HCT116 (cell line): Measurements from ENCODE around the gene DNM3. TPM values are rescaled to one million over a fixed set of nuclear protein-coding genes. Genes with fewer than 3 reads are reported as not detected.

Experiments used
- ATAC-seq: fragments of 200-7000 bp; cut with Tn5 transposase; 2 replicates; pipeline ENCODE4 v1.9.1; 2020; ENCODE audit warnings: mild to moderate bottlenecking, moderate library complexity
- BruUV-seq: library from RNA; stranded (reverse); fragments of 400-500 nt; replicated peaks from 2 replicates; lab custom pipeline; 2021; lab: Mats Ljungman, UMichigan
- CTCF ChIA-PET: fragments of 300-600 bp; sonication (Branson Sonifier 250); formaldehyde crosslinking; loops from one replicate; lab custom pipeline; 2021; ENCODE audit warnings: antibody characterized with exemption; lab: Charles Lee
- POLR2A ChIA-PET: fragments of 300-600, 350-600 bp; sonication (Branson Sonifier 250); formaldehyde crosslinking; loops from one replicate; lab custom pipeline; 2021; ENCODE audit warnings: antibody characterized with exemption; lab: Charles Lee
- RAD21 ChIA-PET, 2 experiments: fragments of 300-600 bp; sonication (Branson Sonifier 250); formaldehyde crosslinking; loops; one replicate each; lab custom pipeline; 2023; ENCODE audit warnings: low total read pairs in 2 of 2; ENCODE audit not compliant: uncharacterized antibody in 2 of 2, unreplicated experiment in 2 of 2, low non-redundant PET in 1 of 2; lab: Charles Lee
- DNase-seq: peaks from one replicate; pipeline ENCODE4 v3.0.0-alpha.2; 2010; ENCODE audit warnings: low read depth, low spot score
- H2AFZ ChIP-seq: fragments of 200-600 bp; shearing (Covaris generic), sonication (generic); 2 replicates; pipeline ENCODE4 v1.6.1; 2017; ENCODE audit warnings: low read depth, mixed run types, mixed read lengths, antibody characterized with exemption, low read length; ENCODE audit not compliant: poor library complexity, severe bottlenecking
- H3K27ac ChIP-seq: 2 replicates; pipeline ENCODE4 v1.5.1; 2012; ENCODE audit warnings: low read depth, low read length
- H3K27me3 ChIP-seq: fragments of 200-600 bp; sonication (generic); 2 replicates; pipeline ENCODE4 v1.6.1; 2016; ENCODE audit warnings: mixed run types, low read length, mixed read lengths; ENCODE audit not compliant: insufficient read depth
- H3K36me3 ChIP-seq, 2 experiments: fragments of 200-500 bp in 1 of 2; fragments of 200-600 bp in 1 of 2; sonication (Bioruptor generic) in 1 of 2; sonication (generic) in 1 of 2; 2 replicates each; pipeline versions ENCODE4 v1.5.1 to v1.6.1; 2014 to 2016; ENCODE audit warnings: low read length in 2 of 2, inconsistent platforms in 1 of 2, mixed read lengths in 1 of 2, mixed run types in 1 of 2; ENCODE audit not compliant: insufficient read depth in 2 of 2, control insufficient read depth in 1 of 2
- H3K4me1 ChIP-seq, 2 experiments: fragments of 200-600 bp in 1 of 2; sonication (generic) in 1 of 2; 2 replicates each; pipeline versions ENCODE4 v1.5.1 to v1.6.1; 2012 to 2017; ENCODE audit warnings: low read length in 2 of 2, inconsistent platforms in 1 of 2, mild to moderate bottlenecking in 1 of 2, mixed read lengths in 1 of 2, mixed run types in 1 of 2, moderate library complexity in 1 of 2; ENCODE audit not compliant: insufficient read depth in 2 of 2, control insufficient read depth in 1 of 2
- H3K4me2 ChIP-seq: fragments of 200-600 bp; sonication (generic); 2 replicates; pipeline ENCODE4 v1.6.1; 2017; ENCODE audit warnings: mixed run types, low read length, mixed read lengths
- H3K4me3 ChIP-seq, 2 experiments: fragments of 200-600 bp in 1 of 2; sonication (generic) in 1 of 2; replicated peaks in 1 of 2; 2 replicates each; pipeline ENCODE4 v1.5.1; 2011 to 2016; ENCODE audit warnings: low read length in 2 of 2, control low read depth in 1 of 2, low read depth in 1 of 2, mild to moderate bottlenecking in 1 of 2, mixed read lengths in 1 of 2, mixed run types in 1 of 2
- H3K79me2 ChIP-seq: fragments of 200-600 bp; sonication (generic); 2 replicates; pipeline ENCODE4 v1.6.1; 2017; ENCODE audit warnings: mild to moderate bottlenecking, mixed run types, low read length, moderate library complexity, mixed read lengths; ENCODE audit not compliant: insufficient read depth
- H3K9ac ChIP-seq: fragments of 200-600 bp; sonication (generic); 2 replicates; pipeline ENCODE4 v1.6.1; 2016; ENCODE audit warnings: low read length, mixed read lengths
- H3K9me2 ChIP-seq: fragments of 200-600 bp; sonication (generic), shearing (Covaris generic); 2 replicates; pipeline ENCODE4 v1.6.1; 2017; ENCODE audit warnings: mixed run types, mild to moderate bottlenecking, moderate library complexity; ENCODE audit not compliant: insufficient read depth
- H3K9me3 ChIP-seq, 2 experiments: fragments of 200-500 bp in 1 of 2; fragments of 200-600 bp in 1 of 2; sonication (Bioruptor generic) in 1 of 2; sonication (generic) in 1 of 2; 2 replicates each; pipeline ENCODE4 v1.6.1; 2014 to 2017; ENCODE audit warnings: low read length in 2 of 2, mixed read lengths in 2 of 2, inconsistent platforms in 1 of 2, low read depth in 1 of 2, mild to moderate bottlenecking in 1 of 2, mixed run types in 1 of 2, moderate library complexity in 1 of 2; ENCODE audit not compliant: control insufficient read depth in 1 of 2, insufficient read depth in 1 of 2
- H4K20me1 ChIP-seq: fragments of 200-600 bp; sonication (generic), shearing (Covaris generic); 2 replicates; pipeline ENCODE4 v1.6.1; 2017; ENCODE audit warnings: mixed run types, mild to moderate bottlenecking, moderate library complexity; ENCODE audit not compliant: insufficient read depth
- ATF3 ChIP-seq: IDR thresholded peaks from 2 replicates; pipeline ENCODE4 v1.6.1; 2012
- CEBPB ChIP-seq: IDR thresholded peaks from 2 replicates; pipeline ENCODE4 v1.6.1; 2012; ENCODE audit warnings: low read depth
- EGR1 ChIP-seq: IDR thresholded peaks from 2 replicates; pipeline ENCODE4 v1.6.1; 2012; ENCODE audit warnings: low read depth
- ELF1 ChIP-seq: IDR thresholded peaks from 2 replicates; pipeline ENCODE4 v1.6.1; 2012; ENCODE audit warnings: low read depth, borderline replicate concordance
- EZH2phosphoT487 ChIP-seq: fragments of 200-600 bp; IDR thresholded peaks from 2 replicates; pipeline ENCODE4 v1.6.1; 2018; ENCODE audit warnings: antibody characterized with exemption, borderline replicate concordance
- MAX ChIP-seq: IDR thresholded peaks from 2 replicates; pipeline ENCODE4 v1.6.1; 2012
- RAD21 ChIP-seq: IDR thresholded peaks from 2 replicates; pipeline ENCODE4 v1.6.1; 2012; ENCODE audit warnings: low read depth, mild to moderate bottlenecking
- REST ChIP-seq: IDR thresholded peaks from 2 replicates; pipeline ENCODE4 v1.6.1; 2012; ENCODE audit warnings: low read depth
- SP1 ChIP-seq: IDR thresholded peaks from 2 replicates; pipeline ENCODE4 v1.6.1; 2012; ENCODE audit warnings: low read depth
- SRF ChIP-seq: IDR thresholded peaks from 2 replicates; pipeline ENCODE4 v1.6.1; 2012; ENCODE audit warnings: low read depth
- TCF7L2 ChIP-seq: IDR thresholded peaks from 2 replicates; pipeline ENCODE4 v1.7.0; 2011; ENCODE audit warnings: borderline replicate concordance, inconsistent platforms; ENCODE audit not compliant: insufficient read depth, insufficient read length; ENCODE audit errors: extremely low read depth
- ZBTB33 ChIP-seq: IDR thresholded peaks from 2 replicates; pipeline ENCODE4 v1.6.1; 2011; ENCODE audit warnings: mild to moderate bottlenecking, low read length, moderate library complexity; ENCODE audit not compliant: insufficient replicate concordance; ENCODE audit errors: extremely low read depth
- ZFX ChIP-seq: fragments of 450-650 bp; IDR thresholded peaks from 2 replicates; pipeline ENCODE4 v1.6.1; 2017
- ZNF274 ChIP-seq: fragments of 200-500 bp; sonication (Bioruptor generic); IDR thresholded peaks from 2 replicates; pipeline ENCODE4 v1.6.1; 2014; ENCODE audit warnings: mild to moderate bottlenecking, low read depth, low read length, inconsistent platforms
- intact Hi-C: fragments of 100-400 bp; cut with micrococcal nuclease; formaldehyde crosslinking; loops from 2 replicates; pipeline ENCODE4 v1.10.0; 2022
- total RNA-seq: library from RNA; stranded (reverse); gene quantifications from one replicate; pipeline ENCODE4 v1.2.1, GENCODE V29; 2021; ENCODE audit not compliant: unreplicated experiment

The DNM3 gene
- total RNA-seq, 1 experiment from 2014 or later, result 3.1 TPM

- intact Hi-C loops, result no loop called here
- Histone ChIP-seq H3K36me3 (no peaks in the 10 kb centered on the region), H2AFZ (no peak overlapping the region), H3K9me2 (no peaks in the 10 kb centered on the region), H3K4me2 (no peak overlapping the region), H3K4me1 (peaks cover 5 to 9% of the 10 kb centered on the region in 2 experiments; a peak in 3 of 4 replicates), H3K9ac (no peak overlapping the region), H3K79me2 (no peaks in the 10 kb centered on the region), H3K27me3 (peaks cover 5% of the 10 kb centered on the region; the same call in 1 of the 2 replicates), H3K4me3 (no peak overlapping the region), H4K20me1 (no peaks in the 10 kb centered on the region), H3K27ac (no peak overlapping the region), H3K9me3 (no peaks in the 10 kb centered on the region)
- ChIA-PET POLR2A (no interaction called here), RAD21 (no interaction called here), CTCF (no interaction called here)
- BruUV-seq, result no TSS peak
- TF ChIP-seq CEBPB, result no peak
- no peak for TF ChIP-seq TCF7L2
- no peak for TF ChIP-seq ZFX
- TF ChIP-seq ATF3, result no peak
- no peak for TF ChIP-seq RAD21
- no peak for TF ChIP-seq SP1
- no peak for TF ChIP-seq ELF1
- TF ChIP-seq EGR1, result no peak
- TF ChIP-seq ZNF274, result no peak
- DNase-seq, result no peak
- no peak for ATAC-seq
Observed at GRCh38 chr1:172397221-172397620, 555.9 kb downstream of the DNM3 start.

GRCh38 chr1:172397633-172398032 is 556.3 kb downstream of the DNM3 start:
- Histone ChIP-seq H3K79me2 (no peaks in the 10 kb centered on the region), H3K9me2 (no peaks in the 10 kb centered on the region), H2AFZ (no peak overlapping the region), H3K9ac (no peak overlapping the region), H3K27me3 (peaks cover 5% of the 10 kb centered on the region; the same call in 1 of the 2 replicates), H3K9me3 (no peaks in the 10 kb centered on the region), H4K20me1 (no peaks in the 10 kb centered on the region), H3K36me3 (no peaks in the 10 kb centered on the region), H3K4me3 (no peak overlapping the region), H3K4me2 (no peak overlapping the region), H3K27ac (no peak overlapping the region), H3K4me1 (peaks cover 5 to 9% of the 10 kb centered on the region in 2 experiments; a peak in 3 of 4 replicates)
- intact Hi-C loops, result no loop called here
- no peak for DNase-seq
- CTCF ChIA-PET, result no interaction called here
- POLR2A ChIA-PET, result no interaction called here
- RAD21 ChIA-PET, result no interaction called here
- ATAC-seq, result no peak
- BruUV-seq, result no TSS peak
- no peak for TF ChIP-seq ELF1
- TF ChIP-seq MAX, result no peak
- no peak for TF ChIP-seq ZBTB33
- TF ChIP-seq ZNF274, result no peak
- no peak for TF ChIP-seq REST
- TF ChIP-seq TCF7L2, result no peak
- TF ChIP-seq EZH2phosphoT487, result no peak
- no peak for TF ChIP-seq SRF
